Epithelial cell of prostate (primary cell): Measurements from ENCODE around the gene NBPF12.
"Not testable (repeated sequence)": the region's sequence is repeated elsewhere in the genome, so short reads cannot be mapped to it uniquely, and the experiment has no call there.

Experiments
- DNase-seq: peaks from one replicate; pipeline ENCODE4 v3.0.0-alpha.2; 2011; ENCODE audit warnings: low read depth, low spot score
- H3K27ac ChIP-seq: fragments of 450-650 bp; 2 replicates; pipeline ENCODE4 v1.5.1; 2017; ENCODE audit warnings: mild to moderate bottlenecking

Gene NBPF12

GRCh38 chr1:146970656-146971055, 32.5 kb downstream of the NBPF12 start:
- H3K27ac ChIP-seq, DNase-seq: not testable (repeated sequence)

GRCh38 chr1:146972681-146973080, 34.6 kb downstream of the NBPF12 start:
- H3K27ac ChIP-seq, DNase-seq: not testable (repeated sequence)

- not testable (repeated sequence) for H3K27ac ChIP-seq
These were observed 47.7 kb downstream of the NBPF12 start for GRCh38 chr1:146985855-146986254.

DNA sequence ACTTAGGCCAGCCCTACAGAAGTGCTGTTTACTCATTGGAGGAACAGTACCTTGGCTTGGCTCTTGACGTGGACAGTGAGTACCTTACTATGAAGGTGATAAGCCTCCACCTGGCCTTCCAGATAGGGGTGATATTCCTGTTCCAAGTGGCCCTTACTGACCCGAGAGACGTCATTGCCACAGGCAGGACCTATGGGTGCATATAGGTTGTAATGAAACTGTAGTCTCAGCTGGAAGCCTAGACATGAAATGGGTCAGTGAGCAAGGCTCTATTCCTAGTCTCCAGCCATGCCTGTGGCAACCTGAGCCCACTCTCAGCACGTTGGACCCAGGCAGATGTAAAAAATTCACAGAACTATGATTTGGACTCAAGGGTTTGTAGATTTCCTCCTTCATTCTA, 48.3 kb downstream of the NBPF12 start:
- not testable (repeated sequence) for H3K27ac ChIP-seq, DNase-seq

More at GRCh38 chr1:146985855-146986254, 47.7 kb downstream of the NBPF12 start:
- not testable (repeated sequence) for DNase-seq

GRCh38 chr1:146987502-146987901, 49.4 kb downstream of the NBPF12 start:
- not testable (repeated sequence) for DNase-seq, H3K27ac ChIP-seq

GRCh38 chr1:146989455-146989854, 51.3 kb downstream of the NBPF12 start:
- DNase-seq, H3K27ac ChIP-seq: not testable (repeated sequence)

GRCh38 chr1:147008495-147008894, 70.4 kb downstream of the NBPF12 start:
- not testable (repeated sequence) for H3K27ac ChIP-seq, DNase-seq

DNA sequence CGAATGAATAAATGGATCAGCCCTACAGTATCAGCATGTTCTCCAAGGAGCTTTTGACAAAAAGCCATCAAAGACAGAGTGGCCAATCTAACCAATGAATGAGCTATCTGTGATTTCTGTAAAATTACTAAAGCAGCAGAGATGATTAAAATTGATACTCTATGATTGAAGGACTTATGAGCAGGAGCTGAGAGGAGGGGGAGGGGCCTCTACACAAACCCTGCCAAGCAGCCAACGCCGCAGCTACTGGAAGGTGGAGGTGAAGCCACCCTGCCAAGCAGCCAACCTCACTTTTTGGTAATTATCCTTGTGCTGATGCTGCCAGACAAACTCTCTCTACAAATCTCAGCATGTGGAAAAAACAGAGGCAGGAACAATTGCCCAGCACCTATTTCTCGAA, 88.9 kb downstream of the NBPF12 start:
- not testable (repeated sequence) for H3K27ac ChIP-seq, DNase-seq

- peak; percentile 62 for DNase-seq
- peak overlapping the region; percentile 19 for H3K27ac ChIP-seq
These were observed 92.0 kb downstream of the NBPF12 start for GRCh38 chr1:147030066-147030653.

DNA sequence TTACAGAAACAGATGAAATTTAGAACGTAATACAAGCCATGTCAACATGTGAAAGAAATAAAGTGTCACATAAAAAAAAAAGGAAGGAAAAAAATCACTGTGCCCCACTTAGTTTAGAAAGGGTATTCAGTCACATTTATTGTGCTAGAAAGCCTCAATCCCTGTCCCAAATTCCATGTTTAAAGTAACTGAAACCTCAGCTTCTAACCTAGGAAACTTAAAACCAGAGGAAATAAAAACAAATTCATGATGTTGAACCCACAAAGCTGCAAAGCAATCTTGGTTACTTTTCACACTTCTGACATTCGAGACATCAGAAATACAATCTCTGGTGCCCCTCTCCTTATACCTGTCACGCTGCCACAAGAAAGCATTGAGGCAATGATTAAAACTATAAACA, 101.8 kb downstream of the NBPF12 start:
- no peak overlapping the region for H3K27ac ChIP-seq
- no peak for DNase-seq

DNA sequence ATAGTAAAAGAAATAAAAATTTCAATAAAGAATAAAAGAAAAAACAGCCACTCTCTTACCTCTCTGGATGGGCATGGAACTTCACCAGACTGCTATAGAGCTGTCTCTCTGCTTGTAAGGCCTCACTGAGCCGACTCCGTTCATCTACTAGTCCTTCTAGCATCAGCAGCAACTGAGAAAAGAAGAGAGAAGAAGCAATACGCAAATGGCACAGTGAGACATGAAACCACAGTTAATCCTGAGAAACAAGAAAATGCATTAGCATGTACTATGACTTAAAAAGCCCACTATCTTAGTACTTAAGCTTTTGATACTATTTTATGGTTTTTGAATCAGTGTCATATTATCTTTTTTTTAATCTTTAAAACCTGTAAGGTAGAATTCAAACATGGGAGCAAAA, 104.8 kb downstream of the NBPF12 start:
- DNase-seq, H3K27ac ChIP-seq: not testable (repeated sequence)

DNA sequence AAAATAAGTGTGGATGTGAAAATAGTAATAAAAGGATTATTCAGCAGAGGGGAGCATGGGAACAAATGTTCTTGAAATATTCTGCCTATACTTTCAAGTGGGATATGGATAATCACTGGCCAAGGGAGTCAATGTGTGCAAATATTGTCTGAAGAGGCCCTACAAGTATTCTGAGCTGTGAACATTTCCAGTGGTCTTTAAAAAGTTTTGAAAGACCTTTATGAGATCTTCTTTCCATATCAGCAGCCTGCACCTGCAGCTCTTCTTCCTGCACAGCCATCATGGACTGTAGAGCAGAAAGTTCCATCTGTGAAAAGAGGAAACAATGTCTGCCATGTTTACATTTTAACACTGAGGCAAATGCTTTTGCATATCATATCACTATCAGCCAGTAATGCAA, 106.4 kb downstream of the NBPF12 start:
- DNase-seq, H3K27ac ChIP-seq: not testable (repeated sequence)
